SK-N-MC (cell line): ENCODE results near the gene NCAPG2.

ENCODE experiments used
- EZH2 ChIP-seq: fragments of 200-600 bp; sonication (generic); IDR thresholded peaks from one replicate; pipeline ENCODE4 v1.6.1; 2017; ENCODE audit warnings: antibody characterized with exemption
- POLR2AphosphoS5 ChIP-seq: IDR thresholded peaks from 2 replicates; pipeline ENCODE4 v1.6.1; 2012; ENCODE audit warnings: mild to moderate bottlenecking, low read depth, low read length, borderline replicate concordance

GRCh38 chr7:158618745-158619140 is 85.9 kb downstream of the NCAPG2 start:
- TF ChIP-seq POLR2AphosphoS5, result no peak
- no peak for TF ChIP-seq EZH2
